HepG2 (cell line): ENCODE results near the gene SFXN5. TPM values are rescaled to one million over a fixed set of nuclear protein-coding genes. Genes with fewer than 3 reads are reported as not detected.

Experiments used
- BORCS8-MEF2B ChIP-seq: sonication (generic); formaldehyde crosslinking; IDR thresholded peaks from 2 replicates; pipeline ENCODE4 v1.8.0; 2022; ENCODE audit warnings: mild to moderate bottlenecking, missing genetic modification reagents
- CENPT ChIP-seq: sonication (generic); formaldehyde crosslinking; IDR thresholded peaks from 2 replicates; pipeline ENCODE4 v1.8.0; 2022; ENCODE audit warnings: low read depth, mild to moderate bottlenecking, moderate library complexity, missing genetic modification reagents
- EEA1 ChIP-seq: sonication (generic); formaldehyde crosslinking; IDR thresholded peaks from 2 replicates; pipeline ENCODE4 v1.5.1; 2020; ENCODE audit warnings: mild to moderate bottlenecking, missing genetic modification reagents, borderline replicate concordance
- ELF1 ChIP-seq: sonication (generic); formaldehyde crosslinking; IDR thresholded peaks from 2 replicates; pipeline ENCODE4 v1.4.0; 2020; ENCODE audit warnings: missing genetic modification reagents
- FOXP1 ChIP-seq, 2 experiments: fragments of 450-650 bp in 1 of 2; IDR thresholded peaks; 2 replicates each; pipeline ENCODE4 v1.6.1; 2017 to 2018; ENCODE audit warnings: antibody characterized with exemption in 1 of 2
- HNRNPUL1 ChIP-seq: fragments of 200-400 bp; formaldehyde crosslinking; IDR thresholded peaks from 2 replicates; pipeline ENCODE4 v1.6.1; 2017; ENCODE audit warnings: low read depth, mild to moderate bottlenecking, low read length, moderate library complexity
- JDP2 ChIP-seq: sonication (generic); formaldehyde crosslinking; IDR thresholded peaks from 2 replicates; pipeline ENCODE4 v1.8.1; 2022; ENCODE audit warnings: missing genetic modification reagents, borderline replicate concordance
- JUN ChIP-seq: sonication (generic); formaldehyde crosslinking; IDR thresholded peaks from 2 replicates; pipeline ENCODE4 v1.4.0; 2020; ENCODE audit warnings: mild to moderate bottlenecking, missing genetic modification reagents
- NFE2L1 ChIP-seq: sonication (generic); formaldehyde crosslinking; IDR thresholded peaks from 2 replicates; pipeline ENCODE4 v1.4.0; 2020; ENCODE audit warnings: missing genetic modification reagents, mild to moderate bottlenecking, borderline replicate concordance
- NR1H2 ChIP-seq: sonication (generic); formaldehyde crosslinking; IDR thresholded peaks from 2 replicates; pipeline ENCODE4 v1.8.1; 2022; ENCODE audit warnings: low read depth, missing genetic modification reagents, borderline replicate concordance
- SOX13 ChIP-seq, 3 experiments: fragments of 450-650 bp in 1 of 3; sonication (generic) in 1 of 3; formaldehyde crosslinking in 1 of 3; IDR thresholded peaks in 2 of 3; conservative IDR thresholded peaks in 1 of 3; 2 replicates each; pipeline versions ENCODE4 v1.5.0 to v1.6.1; 2016 to 2020; ENCODE audit warnings: antibody characterized with exemption in 1 of 3, mild to moderate bottlenecking in 1 of 3, missing compliant biosample characterization in 1 of 3, missing genetic modification reagents in 1 of 3, moderate library complexity in 1 of 3
- THYN1 ChIP-seq: sonication (generic); formaldehyde crosslinking; IDR thresholded peaks from 2 replicates; pipeline ENCODE4 v1.8.1; 2023; ENCODE audit warnings: low read depth, mild to moderate bottlenecking, moderate library complexity, missing genetic modification reagents, borderline replicate concordance
- ZFP90 ChIP-seq: sonication (generic); formaldehyde crosslinking; IDR thresholded peaks from 2 replicates; pipeline ENCODE4 v1.8.0; 2022; ENCODE audit warnings: missing genetic modification reagents, mild to moderate bottlenecking, inconsistent platforms, borderline replicate concordance
- ZFYVE20 ChIP-seq: sonication (generic); formaldehyde crosslinking; IDR thresholded peaks from 2 replicates; pipeline ENCODE4 v1.8.0; 2023; ENCODE audit warnings: low read depth, mild to moderate bottlenecking, moderate library complexity, missing genetic modification reagents, borderline replicate concordance
- ZNF138 ChIP-seq: sonication (generic); formaldehyde crosslinking; IDR thresholded peaks from 2 replicates; pipeline ENCODE4 v1.5.0; 2020; ENCODE audit warnings: mild to moderate bottlenecking, low read depth, missing genetic modification reagents
- ZNF225 ChIP-seq: sonication (generic); formaldehyde crosslinking; IDR thresholded peaks from 2 replicates; pipeline ENCODE4 v1.4.0; 2020; ENCODE audit warnings: mild to moderate bottlenecking, missing genetic modification reagents
- ZNF777 ChIP-seq: sonication (generic); formaldehyde crosslinking; IDR thresholded peaks from 2 replicates; pipeline ENCODE4 v1.4.0; 2020; ENCODE audit warnings: missing genetic modification reagents
- ZNF780A ChIP-seq: sonication (generic); formaldehyde crosslinking; IDR thresholded peaks from 2 replicates; pipeline ENCODE4 v1.8.0; 2022; ENCODE audit warnings: mild to moderate bottlenecking, missing genetic modification reagents, moderate library complexity
- ZNF878 ChIP-seq: sonication (generic); formaldehyde crosslinking; IDR thresholded peaks from 2 replicates; pipeline ENCODE4 v1.8.1; 2023; ENCODE audit warnings: mild to moderate bottlenecking, missing genetic modification reagents, moderate library complexity
- polyA plus RNA-seq, 8 experiments: library from polyadenylated mRNA; depleted of rRNA in 3 of 8; stranded (reverse) in 7 of 8; unstranded in 1 of 8; fragments of >200 nt; fragmentation: Illumina TruSeq in 4 of 8; extraction: Trizol in 4 of 8; gene quantifications; 2 replicates each; pipeline versions ENCODE4 v1.2.1 to v1.2.3, GENCODE V29; 2011 to 2016; ENCODE audit warnings: low read depth in 4 of 8, missing spikeins in 1 of 8, mixed read lengths in 1 of 8; ENCODE audit not compliant: insufficient read depth in 1 of 8
- total RNA-seq, 5 experiments: library from RNA; depleted of rRNA; stranded (reverse); fragments of >200 nt; fragmentation: Illumina TruSeq; extraction: Trizol; gene quantifications; 2 replicates each; pipeline ENCODE4 v1.2.3, GENCODE V29; 2016; ENCODE audit warnings: low read depth in 1 of 5
- TF ChIP-seq, protein P1 (sequence below): IDR thresholded peaks from 2 replicates; pipeline ENCODE4 v1.6.1; 2012; ENCODE audit warnings: inconsistent platforms
- TF ChIP-seq, protein P2 (sequence below): IDR thresholded peaks from 2 replicates; pipeline ENCODE4 v1.4.0; 2020; ENCODE audit warnings: mild to moderate bottlenecking, missing genetic modification reagents
- TF ChIP-seq, protein P3 (sequence below): sonication (generic); formaldehyde crosslinking; IDR thresholded peaks from 2 replicates; pipeline ENCODE4 v1.5.1; 2020; ENCODE audit warnings: mild to moderate bottlenecking, missing genetic modification reagents, moderate library complexity

The SFXN5 gene
- total and polyA plus RNA-seq, 2 of the 13 experiments (the other 11 are each of a cell fraction or from before 2014, with no cell fraction given), result 34.9 to 37.4 TPM

DNA sequence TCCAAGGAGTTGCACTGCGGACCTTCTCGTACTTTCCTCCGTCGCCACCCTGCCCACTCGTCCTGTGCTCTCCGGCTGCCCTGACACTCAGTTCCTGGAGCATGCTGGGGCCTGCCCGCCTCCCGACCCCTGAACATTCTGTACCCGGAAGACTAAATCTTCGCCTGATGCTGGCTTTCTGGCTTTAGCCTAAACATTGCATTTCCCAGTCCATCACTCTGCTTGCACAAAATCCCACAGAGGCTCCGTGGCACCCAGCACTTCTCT lies 550 bp upstream of the SFXN5 start (continued):
- TF ChIP-seq, protein P1, sequence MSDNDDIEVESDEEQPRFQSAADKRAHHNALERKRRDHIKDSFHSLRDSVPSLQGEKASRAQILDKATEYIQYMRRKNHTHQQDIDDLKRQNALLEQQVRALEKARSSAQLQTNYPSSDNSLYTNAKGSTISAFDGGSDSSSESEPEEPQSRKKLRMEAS, result 0 out of 2 replicates have a peak, but pooled peaks have one; percentile 55
- TF ChIP-seq ZNF878 (CRISPR knock-in tag) (0 out of 2 replicates have a peak, but pooled peaks have one; percentile 15), THYN1 (CRISPR knock-in tag) (0 out of 2 replicates have a peak, but pooled peaks have one; percentile 13), CENPT (CRISPR knock-in tag) (peak; percentile 77; the same call in 1 of the 2 replicates), ZNF225 (CRISPR knock-in tag) (peak; percentile 54; the same call in 1 of the 2 replicates), ELF1 (CRISPR knock-in tag) (peak; percentile 70), FOXP1 (IDR thresholded peaks at IDR 0.05) (no peak), FOXP1 (CRISPR knock-in tag; IDR thresholded peaks at IDR 0.05) (no peak), BORCS8-MEF2B (CRISPR knock-in tag) (peak; percentile 14; the same call in 1 of the 2 replicates), SOX13 (IDR thresholded peaks at IDR 0.05) (no peak), SOX13 (CRISPR knock-in tag; conservative IDR thresholded peaks at IDR 0.05 in 1 of 2, IDR thresholded peaks at IDR 0.05 in 1 of 2) (0 out of 4 replicates have a peak, but pooled peaks of 1 of the 2 experiments have one; percentile 19), ZNF777 (CRISPR knock-in tag) (no peak), ZFYVE20 (CRISPR knock-in tag) (0 out of 2 replicates have a peak, but pooled peaks have one; percentile 48), ZNF780A (CRISPR knock-in tag) (no peak), HNRNPUL1 (no peak), JDP2 (CRISPR knock-in tag) (no peak), JUN (CRISPR knock-in tag) (no peak), ZFP90 (CRISPR knock-in tag) (no peak; the same call in 1 of the 2 replicates), NR1H2 (CRISPR knock-in tag) (peak; percentile 37; the same call in 1 of the 2 replicates), EEA1 (CRISPR knock-in tag) (no peak), ZNF138 (CRISPR knock-in tag) (0 out of 2 replicates have a peak, but pooled peaks have one; percentile 11), NFE2L1 (0 out of 2 replicates have a peak, but pooled peaks have one; percentile 89)
- TF ChIP-seq, protein P2, sequence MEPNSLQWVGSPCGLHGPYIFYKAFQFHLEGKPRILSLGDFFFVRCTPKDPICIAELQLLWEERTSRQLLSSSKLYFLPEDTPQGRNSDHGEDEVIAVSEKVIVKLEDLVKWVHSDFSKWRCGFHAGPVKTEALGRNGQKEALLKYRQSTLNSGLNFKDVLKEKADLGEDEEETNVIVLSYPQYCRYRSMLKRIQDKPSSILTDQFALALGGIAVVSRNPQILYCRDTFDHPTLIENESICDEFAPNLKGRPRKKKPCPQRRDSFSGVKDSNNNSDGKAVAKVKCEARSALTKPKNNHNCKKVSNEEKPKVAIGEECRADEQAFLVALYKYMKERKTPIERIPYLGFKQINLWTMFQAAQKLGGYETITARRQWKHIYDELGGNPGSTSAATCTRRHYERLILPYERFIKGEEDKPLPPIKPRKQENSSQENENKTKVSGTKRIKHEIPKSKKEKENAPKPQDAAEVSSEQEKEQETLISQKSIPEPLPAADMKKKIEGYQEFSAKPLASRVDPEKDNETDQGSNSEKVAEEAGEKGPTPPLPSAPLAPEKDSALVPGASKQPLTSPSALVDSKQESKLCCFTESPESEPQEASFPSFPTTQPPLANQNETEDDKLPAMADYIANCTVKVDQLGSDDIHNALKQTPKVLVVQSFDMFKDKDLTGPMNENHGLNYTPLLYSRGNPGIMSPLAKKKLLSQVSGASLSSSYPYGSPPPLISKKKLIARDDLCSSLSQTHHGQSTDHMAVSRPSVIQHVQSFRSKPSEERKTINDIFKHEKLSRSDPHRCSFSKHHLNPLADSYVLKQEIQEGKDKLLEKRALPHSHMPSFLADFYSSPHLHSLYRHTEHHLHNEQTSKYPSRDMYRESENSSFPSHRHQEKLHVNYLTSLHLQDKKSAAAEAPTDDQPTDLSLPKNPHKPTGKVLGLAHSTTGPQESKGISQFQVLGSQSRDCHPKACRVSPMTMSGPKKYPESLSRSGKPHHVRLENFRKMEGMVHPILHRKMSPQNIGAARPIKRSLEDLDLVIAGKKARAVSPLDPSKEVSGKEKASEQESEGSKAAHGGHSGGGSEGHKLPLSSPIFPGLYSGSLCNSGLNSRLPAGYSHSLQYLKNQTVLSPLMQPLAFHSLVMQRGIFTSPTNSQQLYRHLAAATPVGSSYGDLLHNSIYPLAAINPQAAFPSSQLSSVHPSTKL, result 0 out of 2 replicates have a peak, but pooled peaks have one; percentile 4
- TF ChIP-seq, protein P3, sequence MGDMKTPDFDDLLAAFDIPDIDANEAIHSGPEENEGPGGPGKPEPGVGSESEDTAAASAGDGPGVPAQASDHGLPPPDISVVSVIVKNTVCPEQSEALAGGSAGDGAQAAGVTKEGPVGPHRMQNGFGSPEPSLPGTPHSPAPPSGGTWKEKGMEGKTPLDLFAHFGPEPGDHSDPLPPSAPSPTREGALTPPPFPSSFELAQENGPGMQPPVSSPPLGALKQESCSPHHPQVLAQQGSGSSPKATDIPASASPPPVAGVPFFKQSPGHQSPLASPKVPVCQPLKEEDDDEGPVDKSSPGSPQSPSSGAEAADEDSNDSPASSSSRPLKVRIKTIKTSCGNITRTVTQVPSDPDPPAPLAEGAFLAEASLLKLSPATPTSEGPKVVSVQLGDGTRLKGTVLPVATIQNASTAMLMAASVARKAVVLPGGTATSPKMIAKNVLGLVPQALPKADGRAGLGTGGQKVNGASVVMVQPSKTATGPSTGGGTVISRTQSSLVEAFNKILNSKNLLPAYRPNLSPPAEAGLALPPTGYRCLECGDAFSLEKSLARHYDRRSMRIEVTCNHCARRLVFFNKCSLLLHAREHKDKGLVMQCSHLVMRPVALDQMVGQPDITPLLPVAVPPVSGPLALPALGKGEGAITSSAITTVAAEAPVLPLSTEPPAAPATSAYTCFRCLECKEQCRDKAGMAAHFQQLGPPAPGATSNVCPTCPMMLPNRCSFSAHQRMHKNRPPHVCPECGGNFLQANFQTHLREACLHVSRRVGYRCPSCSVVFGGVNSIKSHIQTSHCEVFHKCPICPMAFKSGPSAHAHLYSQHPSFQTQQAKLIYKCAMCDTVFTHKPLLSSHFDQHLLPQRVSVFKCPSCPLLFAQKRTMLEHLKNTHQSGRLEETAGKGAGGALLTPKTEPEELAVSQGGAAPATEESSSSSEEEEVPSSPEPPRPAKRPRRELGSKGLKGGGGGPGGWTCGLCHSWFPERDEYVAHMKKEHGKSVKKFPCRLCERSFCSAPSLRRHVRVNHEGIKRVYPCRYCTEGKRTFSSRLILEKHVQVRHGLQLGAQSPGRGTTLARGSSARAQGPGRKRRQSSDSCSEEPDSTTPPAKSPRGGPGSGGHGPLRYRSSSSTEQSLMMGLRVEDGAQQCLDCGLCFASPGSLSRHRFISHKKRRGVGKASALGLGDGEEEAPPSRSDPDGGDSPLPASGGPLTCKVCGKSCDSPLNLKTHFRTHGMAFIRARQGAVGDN, result peak; percentile 91
